Ovary (tissue), 9 donors: ENCODE data around the gene PGR. TPM values are rescaled to one million over a fixed set of nuclear protein-coding genes. Genes with fewer than 3 reads are reported as not detected.

Experiments
- DNase-seq, 5 donors: peaks; one replicate each; pipeline ENCODE4 v3.0.0-alpha.2; 2019 to 2020
- H3K27ac ChIP-seq, 2 donors: fragments of 200-600 bp; one replicate each; pipeline versions ENCODE4 v1.5.1 to v1.8.0; 2019 to 2022
- H3K27me3 ChIP-seq: fragments of 200-600 bp; one replicate; pipeline ENCODE4 v1.8.0; 2022
- H3K36me3 ChIP-seq: fragments of 200-600 bp; sonication (generic); one replicate; pipeline ENCODE4 v1.5.1; 2019
- H3K4me1 ChIP-seq: one replicate; pipeline ENCODE4 v1.8.1; 2013; ENCODE audit warnings: mild to moderate bottlenecking, moderate library complexity; ENCODE audit not compliant: insufficient read depth
- H3K4me3 ChIP-seq: fragments of 200-600 bp; sonication (generic); one replicate; pipeline ENCODE4 v1.5.1; 2017
- H3K9me3 ChIP-seq, 2 donors: fragments of 200-600 bp in 1 of 2; sonication (generic) in 1 of 2; one replicate each; pipeline versions ENCODE4 v1.5.1 to v1.8.1; 2013 to 2019; ENCODE audit warnings: mild to moderate bottlenecking in 1 of 2, moderate library complexity in 1 of 2
- EP300 ChIP-seq: sonication (generic); formaldehyde crosslinking; IDR thresholded peaks from one replicate; pipeline ENCODE4 v1.6.1; 2017; ENCODE audit warnings: antibody characterized with exemption
- POLR2A ChIP-seq: fragments of 450-650 bp; IDR thresholded peaks from one replicate; pipeline ENCODE4 v1.6.1; 2017; ENCODE audit warnings: antibody characterized with exemption, mild to moderate bottlenecking, moderate library complexity
- WGBS, 3 donors: extraction: QIAGEN DNeasy Blood & Tissue Kit in 1 of 3; methylation state at CpG; one replicate each; pipeline versions ENCODE4 v1.1.5 to v1.1.7; 2013 to 2017; 5-methylcytosine and 5-hydroxymethylcytosine counted together
- intact Hi-C, 4 donors: fragments of 100-400 bp; cut with DNase I; formaldehyde crosslinking; loops; one replicate each; pipeline versions ENCODE4 v1.11.0 to v1.15.1; 2022 to 2023
- polyA plus RNA-seq, 2 donors: library from polyadenylated mRNA; stranded (reverse); fragments of 200-250 nt in 1 of 2; fragments of 350-450 nt in 1 of 2; fragmentation: Illumina TruSeq in 1 of 2; extraction: RNeasy Lipid Tissue Mini Kit (QIAGEN cat#74804) in 1 of 2; gene quantifications; one replicate each; pipeline ENCODE4 v1.2.3, GENCODE V29; 2013 to 2014
- total RNA-seq, 7 donors: library from RNA; depleted of rRNA in 2 of 7; stranded (reverse); fragments of >200 nt in 2 of 7; fragmentation: NEBNext Ultra II Directional in 3 of 7; extraction: Animal tissue kit (Norgen Biotek cat#: 25700) in 3 of 7; gene quantifications; one replicate each; pipeline versions ENCODE4 v1.1.0 to v1.2.4, GENCODE V29; 2016 to 2023
- TF ChIP-seq, protein P1 (sequence below), 3 donors: fragments of 450-650 bp in 2 of 3; fragments of 200-600 bp in 1 of 3; IDR thresholded peaks; one replicate each; pipeline versions ENCODE4 v1.5.1 to v1.8.0; 2016 to 2022; ENCODE audit warnings: antibody characterized with exemption in 3 of 3, mild to moderate bottlenecking in 1 of 3
- donor health status: DM: no; HTN: no; CAD: no; lungs with moderate emphysema.
- donor health status: DM: no; HTN: no; CAD: no.
- donor health status: Bipolar disorder and iron deficiency.
- donor health status: DM: yes; HTN: yes; CAD: no.
- donor health status: DM: no; HTN: no; CAD: no.
- donor health status: DM: yes; HTN: yes; CAD: no.

The PGR gene
- total and polyA plus RNA-seq, 9 donors, result 6.1 to 94.3 (median 21.3) TPM

- 76 to 80% (median 78%) methylated on average over 2 of the region's 2 CpGs for WGBS, 3 donors
- no peak overlapping the region for H3K27ac ChIP-seq
- TF ChIP-seq POLR2A (no peak), EP300 (no peak)
- TF ChIP-seq, protein P1, sequence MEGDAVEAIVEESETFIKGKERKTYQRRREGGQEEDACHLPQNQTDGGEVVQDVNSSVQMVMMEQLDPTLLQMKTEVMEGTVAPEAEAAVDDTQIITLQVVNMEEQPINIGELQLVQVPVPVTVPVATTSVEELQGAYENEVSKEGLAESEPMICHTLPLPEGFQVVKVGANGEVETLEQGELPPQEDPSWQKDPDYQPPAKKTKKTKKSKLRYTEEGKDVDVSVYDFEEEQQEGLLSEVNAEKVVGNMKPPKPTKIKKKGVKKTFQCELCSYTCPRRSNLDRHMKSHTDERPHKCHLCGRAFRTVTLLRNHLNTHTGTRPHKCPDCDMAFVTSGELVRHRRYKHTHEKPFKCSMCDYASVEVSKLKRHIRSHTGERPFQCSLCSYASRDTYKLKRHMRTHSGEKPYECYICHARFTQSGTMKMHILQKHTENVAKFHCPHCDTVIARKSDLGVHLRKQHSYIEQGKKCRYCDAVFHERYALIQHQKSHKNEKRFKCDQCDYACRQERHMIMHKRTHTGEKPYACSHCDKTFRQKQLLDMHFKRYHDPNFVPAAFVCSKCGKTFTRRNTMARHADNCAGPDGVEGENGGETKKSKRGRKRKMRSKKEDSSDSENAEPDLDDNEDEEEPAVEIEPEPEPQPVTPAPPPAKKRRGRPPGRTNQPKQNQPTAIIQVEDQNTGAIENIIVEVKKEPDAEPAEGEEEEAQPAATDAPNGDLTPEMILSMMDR (IDR thresholded peaks at IDR 0.05), result no peak
These were observed 77.9 kb downstream of the PGR start for GRCh38 chr11:101051677-101052076.

DNA sequence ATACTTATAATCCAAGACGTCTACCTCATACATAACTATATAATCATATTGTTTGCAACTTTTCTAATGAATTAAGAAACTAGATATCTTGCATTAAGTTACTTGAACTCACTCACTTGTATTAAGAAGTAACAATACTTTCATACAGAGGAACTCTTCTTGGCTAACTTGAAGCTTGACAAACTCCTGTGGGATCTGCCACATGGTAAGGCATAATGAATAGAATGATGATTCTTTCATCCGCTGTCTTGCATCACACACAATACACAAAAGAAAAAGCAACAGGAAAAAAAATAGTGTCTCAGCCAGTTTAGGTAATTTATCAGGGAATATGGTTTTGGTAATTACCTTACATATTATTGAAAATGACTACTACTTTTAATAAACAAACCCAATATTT, 79.8 kb downstream of the PGR start:
- TF ChIP-seq POLR2A, result no peak
- no peak for TF ChIP-seq EP300
- TF ChIP-seq, protein P1 (IDR thresholded peaks at IDR 0.05), result no peak
- Histone ChIP-seq H3K9me3 (no peaks in the 10 kb centered on the region), H3K36me3 (no peaks in the 10 kb centered on the region), H3K27ac (no peak overlapping the region), H3K4me3 (no peak overlapping the region), H3K27me3 (no peaks in the 10 kb centered on the region), H3K4me1 (no peaks in the 10 kb centered on the region)
- intact Hi-C loops, result no loop called here
- WGBS, 3 donors, result 67 to 82% (median 74%) methylated on average over 2 of the region's 2 CpGs
- DNase-seq, result no peak

More at GRCh38 chr11:101051677-101052076, 77.9 kb downstream of the PGR start:
- DNase-seq, result no peak
- no peaks in the 10 kb centered on the region for H3K9me3 ChIP-seq
- no peak overlapping the region for H3K4me3 ChIP-seq
- intact Hi-C loops, result no loop called here
- H3K27me3 ChIP-seq, result no peaks in the 10 kb centered on the region
- H3K4me1 ChIP-seq, result no peaks in the 10 kb centered on the region
- no peaks in the 10 kb centered on the region for H3K36me3 ChIP-seq

- intact Hi-C loops, result no loop called here
- Histone ChIP-seq H3K27me3 (no peaks in the 10 kb centered on the region), H3K27ac (no peak overlapping the region)
These were observed 80.5 kb downstream of the PGR start for GRCh38 chr11:101049123-101049522.

DNA sequence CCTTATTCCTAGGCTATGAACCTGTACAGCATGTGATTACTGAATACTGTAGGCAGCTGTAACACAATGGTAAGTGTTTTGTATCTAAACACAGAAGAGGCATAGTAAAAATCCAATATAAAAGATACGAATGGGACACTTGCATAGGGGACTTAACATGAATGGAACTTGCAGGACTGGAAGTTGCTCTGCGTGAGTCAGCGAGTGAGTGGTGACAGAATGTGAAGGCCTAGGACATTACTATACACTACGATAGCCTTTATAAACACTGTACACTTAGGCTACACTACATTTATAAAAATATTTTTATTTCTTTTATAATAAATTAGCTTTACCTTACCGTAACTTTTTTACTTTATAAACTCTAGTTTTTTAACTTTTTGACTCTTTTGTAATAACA, 81.1 kb downstream of the PGR start:
- TF ChIP-seq POLR2A (no peak), EP300 (no peak)
- TF ChIP-seq, protein P1 (IDR thresholded peaks at IDR 0.05), result no peak
- Histone ChIP-seq H3K4me3 (no peak overlapping the region), H3K27ac (no peak overlapping the region), H3K36me3 (no peaks in the 10 kb centered on the region), H3K27me3 (no peaks in the 10 kb centered on the region), H3K9me3 (no peaks in the 10 kb centered on the region), H3K4me1 (no peaks in the 10 kb centered on the region)
- DNase-seq, result no peak
- WGBS, 3 donors, result 92 to 94% (median 94%) methylated on average over 5 of the region's 5 CpGs
- intact Hi-C loops, result no loop called here

More at GRCh38 chr11:101049123-101049522, 80.5 kb downstream of the PGR start:
- no peaks in the 10 kb centered on the region for H3K9me3 ChIP-seq
- no peaks in the 10 kb centered on the region for H3K36me3 ChIP-seq
- H3K4me1 ChIP-seq, result no peaks in the 10 kb centered on the region
- no peak for DNase-seq
- TF ChIP-seq, protein P1 (IDR thresholded peaks at IDR 0.05), result no peak
- 70 to 76% (median 71%) methylated on average over 4 of the region's 4 CpGs for WGBS, 3 donors
- no peak overlapping the region for H3K4me3 ChIP-seq
